Neuronal stem cell (in vitro differentiated cells): ENCODE data around the gene RNU6-8.

Experiments
- DNase-seq: peaks from one replicate; pipeline ENCODE4 v3.0.0-alpha.2; 2013; ENCODE audit warnings: low spot score
- H2AFZ ChIP-seq: one replicate; pipeline ENCODE4 v1.6.1; 2013; ENCODE audit warnings: mild to moderate bottlenecking, low read length, inconsistent platforms
- H2AK5ac ChIP-seq: 2 replicates; pipeline ENCODE4 v1.6.1; 2013; ENCODE audit warnings: low read depth, mild to moderate bottlenecking, inconsistent platforms, low read length, moderate library complexity, mixed read lengths
- H2BK120ac ChIP-seq: 2 replicates; pipeline ENCODE4 v1.6.1; 2013; ENCODE audit warnings: low read depth, mild to moderate bottlenecking, inconsistent platforms, low read length, moderate library complexity, mixed read lengths
- H2BK12ac ChIP-seq: one replicate; pipeline ENCODE4 v1.6.1; 2013; ENCODE audit warnings: low read length, inconsistent platforms
- H2BK15ac ChIP-seq: 2 replicates; pipeline ENCODE4 v1.6.1; 2013; ENCODE audit warnings: mild to moderate bottlenecking, low read length, inconsistent platforms, mixed read lengths
- H2BK5ac ChIP-seq: one replicate; pipeline ENCODE4 v1.6.1; 2013; ENCODE audit warnings: inconsistent platforms, mild to moderate bottlenecking, low read length, moderate library complexity
- H3K14ac ChIP-seq: one replicate; pipeline ENCODE4 v1.6.1; 2013; ENCODE audit warnings: low read length, inconsistent platforms
- H3K18ac ChIP-seq: 2 replicates; pipeline ENCODE4 v1.6.1; 2013; ENCODE audit warnings: low read length, inconsistent platforms
- H3K23ac ChIP-seq: 2 replicates; pipeline ENCODE4 v1.6.1; 2013; ENCODE audit warnings: low read depth, mild to moderate bottlenecking, mixed read lengths, low read length, inconsistent platforms; ENCODE audit not compliant: poor library complexity
- H3K27ac ChIP-seq: replicated peaks from 3 replicates; pipeline ENCODE4 v1.5.1; 2013; ENCODE audit warnings: low read length, inconsistent platforms
- H3K27me3 ChIP-seq, 3 experiments: 2 replicates each; pipeline ENCODE4 v1.6.1; 2013; ENCODE audit warnings: low read length in 3 of 3, mild to moderate bottlenecking in 2 of 3, inconsistent platforms in 1 of 3, low read depth in 1 of 3, mixed read lengths in 1 of 3, moderate library complexity in 1 of 3; ENCODE audit not compliant: control insufficient read depth in 3 of 3, insufficient read depth in 3 of 3
- H3K36me3 ChIP-seq, 2 donors: replicated peaks in 1 of 2; 2 replicates each; pipeline ENCODE4 v1.6.1; 2013; ENCODE audit warnings: low read length in 2 of 2; ENCODE audit not compliant: control insufficient read depth in 2 of 2, insufficient read depth in 2 of 2
- H3K4ac ChIP-seq: 2 replicates; pipeline ENCODE4 v1.6.1; 2013; ENCODE audit warnings: inconsistent platforms, mild to moderate bottlenecking, low read length, moderate library complexity
- H3K4me1 ChIP-seq, 2 donors: 1 replicate in 1 of 2; 2 replicates in 1 of 2; pipeline ENCODE4 v1.6.1; 2013; ENCODE audit warnings: low read length in 2 of 2, low read depth in 1 of 2; ENCODE audit not compliant: control insufficient read depth in 2 of 2, insufficient read depth in 1 of 2
- H3K4me2 ChIP-seq: one replicate; pipeline ENCODE4 v1.6.1; 2013; ENCODE audit warnings: mild to moderate bottlenecking, low read length, inconsistent platforms; ENCODE audit not compliant: insufficient read depth, poor library complexity, severe bottlenecking
- H3K4me3 ChIP-seq, 2 donors: 2 replicates each; pipeline ENCODE4 v1.5.1; 2013; ENCODE audit warnings: low read length in 2 of 2, mild to moderate bottlenecking in 2 of 2, inconsistent platforms in 1 of 2, moderate library complexity in 1 of 2
- H3K79me1 ChIP-seq: one replicate; pipeline ENCODE4 v1.6.1; 2013; ENCODE audit warnings: low read depth, mild to moderate bottlenecking, inconsistent platforms, low read length, moderate library complexity
- H3K9ac ChIP-seq: one replicate; pipeline ENCODE4 v1.6.1; 2013; ENCODE audit warnings: mild to moderate bottlenecking, low read depth, low read length, inconsistent platforms; ENCODE audit not compliant: poor library complexity
- H3K9me3 ChIP-seq, 2 donors: replicated peaks in 1 of 2; 2 replicates each; pipeline versions ENCODE3 to v1.6.1; 2013; ENCODE audit warnings: low read length in 2 of 2, mild to moderate bottlenecking in 2 of 2, inconsistent platforms in 1 of 2, low read depth in 1 of 2, mixed read lengths in 1 of 2, moderate library complexity in 1 of 2; ENCODE audit not compliant: control insufficient read depth in 2 of 2, insufficient read depth in 1 of 2
- H4K8ac ChIP-seq: one replicate; pipeline ENCODE4 v1.6.1; 2013; ENCODE audit warnings: low read depth, mild to moderate bottlenecking, inconsistent platforms, low read length, moderate library complexity
- H4K91ac ChIP-seq: one replicate; pipeline ENCODE4 v1.6.1; 2013; ENCODE audit warnings: low read length, low read depth, mild to moderate bottlenecking, inconsistent platforms; ENCODE audit not compliant: poor library complexity
- WGBS, 2 donors: extraction: QIAGEN DNeasy Blood & Tissue Kit; methylation state at CpG; one replicate each; pipeline ENCODE4 v1.1.7; 2013; ENCODE audit warnings: missing lambda C conversion rate in 2 of 2, mixed read lengths in 1 of 2; ENCODE audit not compliant: insufficient read length in 2 of 2, insufficient replicate concordance in 1 of 2; ENCODE audit errors: extremely low coverage in 2 of 2; 5-methylcytosine and 5-hydroxymethylcytosine counted together

RNU6-8 gene

GRCh38 chr14:32206552-32206951, 3.5 kb upstream of the RNU6-8 start:
- no peak overlapping the region for H2BK120ac ChIP-seq
- peaks cover 0 to 2% of the 10 kb centered on the region in 2 donors for H3K9me3 ChIP-seq
- no peak overlapping the region for H4K8ac ChIP-seq
- no peak for DNase-seq
- H2AK5ac ChIP-seq: no peak overlapping the region
- H3K27ac ChIP-seq: no peak overlapping the region
- H2BK5ac ChIP-seq: no peak overlapping the region
- no peaks in the 10 kb centered on the region for H3K4me1 ChIP-seq
- H3K23ac ChIP-seq: no peak overlapping the region
- H3K4me2 ChIP-seq: no peak overlapping the region
- no CpG with 5 or more reads among the region's 2 CpGs for WGBS, 2 donors
- peaks cover 0 to 48% (median 0%) of the 10 kb centered on the region in 3 experiments for H3K27me3 ChIP-seq
- H4K91ac ChIP-seq: no peak overlapping the region
- no peak overlapping the region for H2AFZ ChIP-seq
- no peaks in the 10 kb centered on the region for H3K79me1 ChIP-seq
- H3K18ac ChIP-seq: no peak overlapping the region
- no peaks in the 10 kb centered on the region for H3K36me3 ChIP-seq
- no peak overlapping the region for H3K14ac ChIP-seq
- H3K4ac ChIP-seq: no peak overlapping the region
- no peak overlapping the region for H3K9ac ChIP-seq
- no peak overlapping the region for H2BK15ac ChIP-seq
- no peak overlapping the region for H3K4me3 ChIP-seq
- H2BK12ac ChIP-seq: no peak overlapping the region

- Histone ChIP-seq H3K9ac (no peak overlapping the region), H3K4ac (no peak overlapping the region), H3K36me3 (no peaks in the 10 kb centered on the region), H3K27ac (no peak overlapping the region), H3K4me3 (no peak overlapping the region), H2BK12ac (no peak overlapping the region), H2AK5ac (no peak overlapping the region), H3K18ac (no peak overlapping the region), H3K9me3 (peaks cover 0 to under 1% of the 10 kb centered on the region in 2 donors), H3K14ac (no peak overlapping the region), H3K4me2 (no peak overlapping the region), H4K8ac (no peak overlapping the region), H2BK15ac (no peak overlapping the region), H3K79me1 (no peaks in the 10 kb centered on the region), H3K23ac (no peak overlapping the region), H3K4me1 (no peaks in the 10 kb centered on the region), H2BK5ac (no peak overlapping the region), H2BK120ac (no peak overlapping the region), H4K91ac (no peak overlapping the region), H2AFZ (no peak overlapping the region), H3K27me3 (peaks cover 0 to 49% (median 0%) of the 10 kb centered on the region in 3 experiments)
- no CpG with 5 or more reads among the region's 4 CpGs for WGBS, 2 donors
- DNase-seq: no peak
Measured at GRCh38 chr14:32205984-32206383, 2.9 kb upstream of the RNU6-8 start.

GRCh38 chr14:32205554-32205953, 2.5 kb upstream of the RNU6-8 start:
- Histone ChIP-seq H3K27me3 (peaks cover 0 to 54% (median 0%) of the 10 kb centered on the region in 3 experiments), H3K4me3 (no peak overlapping the region), H2AK5ac (no peak overlapping the region), H3K27ac (no peak overlapping the region), H2BK5ac (no peak overlapping the region), H4K8ac (no peak overlapping the region), H3K4ac (no peak overlapping the region), H3K79me1 (no peaks in the 10 kb centered on the region), H3K36me3 (no peaks in the 10 kb centered on the region), H3K4me1 (no peaks in the 10 kb centered on the region), H3K14ac (no peak overlapping the region), H3K18ac (no peak overlapping the region), H3K9ac (no peak overlapping the region), H3K4me2 (no peak overlapping the region), H3K9me3 (no peaks in the 10 kb centered on the region), H2BK120ac (no peak overlapping the region), H2AFZ (no peak overlapping the region), H2BK12ac (no peak overlapping the region), H4K91ac (no peak overlapping the region), H3K23ac (no peak overlapping the region), H2BK15ac (no peak overlapping the region)
- DNase-seq: no peak
- no CpG with 5 or more reads among the region's 3 CpGs for WGBS, 2 donors

GRCh38 chr14:32203928-32204357, 874 bp upstream of the RNU6-8 start:
- peak; percentile 29 for DNase-seq

More at GRCh38 chr14:32203928-32204357, 874 bp upstream of the RNU6-8 start:
- no peaks in the 10 kb centered on the region for H3K4me1 ChIP-seq
- no peaks in the 10 kb centered on the region for H3K79me1 ChIP-seq
- H3K23ac ChIP-seq: no peak overlapping the region
- H2AK5ac ChIP-seq: no peak overlapping the region
- peak overlapping the region; percentile 94 for H2AFZ ChIP-seq
- no peak overlapping the region for H3K4ac ChIP-seq
- no peak overlapping the region for H2BK120ac ChIP-seq
- peaks cover 0 to 49% (median 0%) of the 10 kb centered on the region in 3 experiments for H3K27me3 ChIP-seq
- no CpG with 5 or more reads among the region's 14 CpGs for WGBS, 2 donors
- H3K18ac ChIP-seq: no peak overlapping the region
- H3K9me3 ChIP-seq: no peaks in the 10 kb centered on the region
- no peak overlapping the region for H2BK15ac ChIP-seq
- H2BK5ac ChIP-seq: no peak overlapping the region
- no peak overlapping the region for H4K91ac ChIP-seq
- no peak overlapping the region for H2BK12ac ChIP-seq
- H4K8ac ChIP-seq: no peak overlapping the region
- H3K14ac ChIP-seq: no peak overlapping the region
- H3K27ac ChIP-seq: no peak overlapping the region
- no peak overlapping the region for H3K9ac ChIP-seq
- H3K4me3 ChIP-seq: peak overlapping the region; percentile 76 to 88
- H3K36me3 ChIP-seq: no peaks in the 10 kb centered on the region
- H3K4me2 ChIP-seq: peak overlapping the region; percentile 29
